ENCODE data around the gene TMEM196.

Gene TMEM196

DNA sequence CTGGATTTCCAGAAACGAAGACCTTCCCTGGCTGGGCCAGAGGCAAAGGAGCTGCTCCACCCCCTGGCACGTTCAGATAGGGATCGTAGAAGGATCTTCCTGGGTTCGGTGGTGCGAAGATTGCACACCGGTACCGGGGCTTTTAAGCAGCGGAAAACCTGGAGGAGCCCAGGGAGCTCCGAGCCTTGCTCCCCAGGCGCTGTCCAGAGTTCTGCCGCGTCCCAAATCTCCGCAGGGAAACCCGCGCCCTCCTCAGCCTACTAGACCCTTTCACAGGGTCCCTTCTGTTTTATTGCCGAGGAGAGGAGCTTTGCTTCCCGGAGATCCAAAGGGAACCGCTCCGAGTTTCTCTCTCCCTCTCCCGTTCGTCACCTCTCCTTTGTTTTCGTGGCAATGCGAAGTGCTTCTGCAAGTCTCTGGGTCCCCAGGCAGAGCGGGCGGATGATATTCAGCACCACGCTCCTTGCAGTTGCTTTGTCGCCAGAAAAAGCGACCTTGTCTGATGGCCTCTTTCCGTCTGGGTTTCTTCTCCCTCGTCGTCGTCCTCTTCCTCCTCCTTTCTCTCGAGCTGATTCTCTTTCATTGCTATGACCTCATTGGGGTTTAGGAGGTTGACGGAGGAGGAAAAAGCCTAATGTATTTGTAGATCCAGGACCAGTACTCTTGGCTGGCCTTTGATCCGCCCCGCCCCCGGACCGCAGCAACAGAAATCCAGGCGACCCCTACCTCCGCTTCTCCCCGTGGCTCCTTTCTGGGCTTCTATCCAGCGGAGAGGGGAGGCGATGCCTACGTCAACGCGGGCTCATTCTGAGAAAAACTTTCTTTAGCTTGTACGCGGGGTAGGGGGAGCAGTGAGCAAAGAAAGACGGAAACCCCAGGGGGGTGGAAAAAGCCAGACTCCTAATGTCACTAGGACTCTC is at the start of gene TMEM196:
TMEM196 (minus strand) TSS at position 777 of the 920 bp plus-strand sequence. CDS start 921 bp downstream, outside the sequence.
- no peak for DNase-seq

DNA sequence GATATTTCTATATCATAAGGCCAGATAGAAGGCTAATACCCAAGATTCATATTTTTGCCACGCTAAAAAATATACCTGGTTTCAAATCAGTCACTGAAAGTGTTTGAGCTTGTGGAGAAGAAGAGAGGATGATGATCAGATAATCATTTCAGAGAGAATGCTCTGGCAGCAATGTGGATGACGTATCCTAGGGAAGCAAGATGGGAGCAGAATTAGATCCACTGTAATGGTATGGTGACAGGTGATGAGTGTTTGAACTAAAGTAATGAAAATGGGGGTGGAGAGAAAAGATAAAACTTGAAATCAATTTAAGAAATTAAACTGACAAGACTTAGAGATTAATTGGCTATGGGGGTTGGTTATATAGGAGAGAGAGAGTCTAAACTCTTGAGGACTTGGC is 42.7 kb upstream of the TMEM196 start:
- DNase-seq, result no peak

DNA sequence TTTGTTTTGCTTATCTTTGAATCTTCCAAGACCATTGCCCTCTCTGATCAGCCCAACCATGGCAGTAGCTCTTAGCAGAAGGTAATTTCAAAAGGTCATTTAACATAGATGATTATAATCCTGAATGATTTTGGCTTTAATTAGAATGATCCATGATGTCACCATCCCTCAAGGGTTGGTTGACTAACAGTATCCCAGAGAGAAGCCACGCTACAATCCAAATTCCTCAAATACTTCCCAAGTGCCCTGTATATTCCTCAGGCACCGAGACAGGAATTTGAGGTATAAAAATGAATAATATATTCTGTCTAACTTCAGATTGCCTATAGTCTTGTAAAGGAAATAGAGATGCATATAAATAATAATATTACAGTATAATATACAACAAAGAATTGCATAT is 42.1 kb upstream of the TMEM196 start:
- DNase-seq, result no peak

DNA sequence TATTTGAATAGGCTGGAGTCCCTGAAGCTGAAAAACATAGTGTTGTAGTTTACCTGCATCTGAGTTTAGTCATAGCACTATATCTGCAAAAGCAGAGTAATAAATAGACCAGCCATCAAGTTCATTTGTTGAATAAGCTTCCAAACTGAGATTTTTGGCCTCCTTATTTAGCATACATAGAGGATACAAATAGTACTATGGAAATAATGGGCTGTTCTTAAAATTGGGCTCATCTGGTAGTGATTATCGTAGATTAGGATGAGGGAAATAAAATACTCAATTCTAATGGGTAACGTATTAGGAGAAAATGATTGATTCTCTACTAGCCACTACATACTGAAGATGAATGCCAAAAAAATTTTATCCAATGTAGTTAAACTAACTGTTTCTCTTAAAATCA is 41.4 kb upstream of the TMEM196 start:
- DNase-seq, result no peak

DNA sequence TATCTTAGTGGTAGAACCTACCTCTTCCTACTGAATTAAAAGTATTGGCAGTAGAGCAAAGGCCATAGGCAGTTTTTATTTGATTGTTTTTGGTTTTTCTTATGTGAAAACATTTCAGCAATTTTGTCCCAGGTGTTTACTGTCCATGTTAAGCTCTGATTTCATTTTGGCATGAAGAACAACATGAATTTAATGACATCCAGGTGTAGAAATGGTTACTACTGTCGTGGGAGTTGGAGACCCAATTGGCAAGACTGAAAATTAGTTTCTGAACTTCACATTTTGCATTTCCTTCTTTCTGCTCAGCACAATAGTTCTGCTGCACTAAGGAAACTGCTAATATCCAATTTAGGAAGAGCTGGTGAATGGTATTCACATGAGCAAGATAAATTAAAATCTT is 38.0 kb upstream of the TMEM196 start:
- DNase-seq, result no peak

DNA sequence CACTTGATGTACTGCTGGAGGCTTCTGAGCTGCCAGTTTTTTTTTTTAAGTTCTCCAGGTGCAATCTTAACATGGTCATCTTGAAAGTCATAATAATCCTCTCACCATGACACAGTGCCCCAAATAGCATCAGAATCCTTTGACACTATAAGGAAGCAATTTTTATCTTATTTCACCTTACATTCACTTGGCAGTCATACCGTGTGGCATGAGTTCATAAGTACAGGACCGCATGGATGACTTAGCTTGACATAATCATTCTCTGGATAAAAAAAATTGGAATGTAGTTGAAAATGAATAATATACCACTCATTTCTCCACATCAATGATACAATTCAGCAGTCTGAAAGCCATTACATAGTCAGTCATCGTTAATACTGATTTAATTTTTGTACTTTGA is 25.6 kb upstream of the TMEM196 start:
- DNase-seq, result no peak

DNA sequence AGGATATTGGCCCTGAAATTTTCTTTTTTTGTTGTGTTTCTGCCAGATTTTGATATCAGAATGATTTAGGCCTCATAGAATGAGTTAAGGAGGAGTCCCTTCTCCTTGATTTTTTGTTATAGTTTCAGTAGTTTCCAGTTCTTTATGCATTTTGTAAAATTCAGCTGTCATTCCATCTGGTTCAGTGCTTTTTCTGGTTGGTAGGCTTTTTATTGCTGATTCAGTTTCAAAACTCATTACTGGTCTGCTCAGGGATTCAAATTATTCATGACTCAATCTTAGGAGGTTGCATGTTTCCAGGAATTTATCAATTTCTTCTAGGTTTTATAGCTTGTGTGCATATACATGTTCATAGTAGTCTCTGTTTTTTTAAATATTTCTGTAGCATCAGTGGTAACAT is 10.1 kb upstream of the TMEM196 start:
- no peak for DNase-seq

DNA sequence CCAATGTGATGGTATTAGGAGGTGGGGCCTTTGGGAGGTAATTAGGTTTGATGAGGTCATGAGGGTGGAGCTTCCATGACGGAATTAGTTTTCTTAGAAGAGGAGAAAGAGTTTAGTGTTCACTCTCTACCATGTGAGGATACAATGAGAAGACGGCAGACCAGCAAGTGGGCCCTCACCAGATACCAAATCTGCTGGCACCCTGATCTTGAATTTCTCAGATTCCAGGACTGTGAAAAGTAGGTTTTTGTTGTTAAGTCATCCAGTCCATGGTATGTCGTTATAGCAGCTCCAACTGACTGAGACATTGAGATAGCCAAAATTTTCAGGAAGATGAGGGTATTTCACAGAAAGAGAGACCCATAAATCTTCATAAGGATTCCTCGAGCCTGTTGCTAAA is 3.6 kb upstream of the TMEM196 start:
- no peak for DNase-seq

DNA sequence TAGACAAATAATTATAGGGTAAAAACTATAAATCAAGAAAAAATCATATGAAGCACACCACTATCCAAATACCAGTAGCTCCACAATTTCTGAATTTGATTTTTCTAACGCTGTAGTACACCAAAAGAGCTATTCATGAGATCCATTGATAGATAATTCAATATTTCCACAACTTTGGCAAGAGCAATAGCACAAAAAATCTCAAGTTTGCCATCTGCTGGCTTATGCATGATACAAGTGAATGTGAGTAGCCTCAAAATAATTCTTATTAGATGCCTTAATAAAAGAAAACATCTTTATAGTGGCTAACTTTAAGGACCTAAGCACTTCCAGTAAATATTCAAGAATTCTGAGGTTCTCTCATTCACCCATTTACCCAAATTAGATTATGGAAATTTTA is 2.2 kb upstream of the TMEM196 start:
- no peak for DNase-seq

DNA sequence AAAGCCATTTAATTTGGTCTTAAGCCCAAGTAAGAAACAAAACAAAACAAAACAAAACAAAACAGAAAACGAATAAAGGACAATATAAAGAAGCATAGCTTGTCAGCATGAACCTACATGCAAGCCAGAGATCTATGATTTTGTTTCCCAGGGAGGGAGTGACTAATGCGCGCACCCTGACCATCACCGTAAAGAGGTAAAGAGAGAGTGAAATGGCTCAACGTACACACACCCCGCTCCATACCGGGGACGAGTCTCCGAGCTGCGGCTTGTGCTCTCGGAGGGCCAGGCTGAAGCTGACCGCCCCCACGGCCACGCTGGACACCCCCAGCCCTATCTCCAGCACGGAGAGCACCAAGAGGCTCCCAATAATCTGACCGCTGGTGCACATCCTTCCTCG is 1.1 kb downstream of the TMEM196 start:
- DNase-seq, result no peak

DNA sequence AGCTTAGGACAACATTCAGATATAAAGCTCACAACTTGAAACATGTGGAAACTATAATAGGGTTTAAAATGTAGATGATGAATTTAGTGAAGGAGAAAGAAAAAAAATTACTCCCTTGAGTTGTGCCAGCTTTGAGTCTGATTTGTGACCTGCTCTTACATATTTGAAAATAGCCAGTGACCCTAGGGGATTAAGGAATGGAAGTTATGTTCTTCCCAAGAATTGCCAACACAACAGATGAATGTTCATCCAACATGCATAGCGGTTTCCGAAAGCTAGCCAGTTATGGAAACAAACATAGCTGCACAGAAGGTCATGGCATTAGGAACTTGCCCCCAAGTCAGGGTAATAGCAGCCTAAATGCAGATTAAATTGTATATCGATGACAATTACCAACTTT is 10.8 kb downstream of the TMEM196 start:
- no peak for DNase-seq

DNA sequence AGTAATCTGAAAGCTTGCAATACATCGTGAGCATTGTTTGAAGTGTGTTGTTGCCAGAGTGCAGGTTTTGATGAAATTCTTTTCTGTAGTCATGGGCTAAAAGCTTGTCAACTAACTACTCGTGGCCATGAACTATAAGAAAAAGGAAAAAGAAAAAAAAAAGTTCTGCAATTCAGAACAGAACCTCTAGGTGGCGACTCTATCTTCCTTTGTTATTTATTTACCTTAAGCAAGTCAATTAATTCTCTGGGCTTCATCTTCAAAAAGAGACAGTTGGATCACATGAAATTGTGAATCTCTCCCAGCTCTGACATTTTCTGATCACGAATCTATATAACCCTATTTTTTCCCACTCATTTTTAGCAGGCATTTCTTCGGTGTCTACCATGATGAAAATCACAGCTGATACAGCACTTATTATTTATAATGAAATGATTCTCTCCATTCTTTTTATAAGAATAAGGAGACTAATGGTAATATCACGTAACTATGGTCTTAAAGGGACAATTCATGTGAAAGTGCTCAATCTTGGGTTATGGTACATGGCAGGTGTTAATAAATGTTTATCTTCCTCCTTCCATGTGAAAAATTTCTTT is 18.8 kb downstream of the TMEM196 start:
- no peak for DNase-seq

DNA sequence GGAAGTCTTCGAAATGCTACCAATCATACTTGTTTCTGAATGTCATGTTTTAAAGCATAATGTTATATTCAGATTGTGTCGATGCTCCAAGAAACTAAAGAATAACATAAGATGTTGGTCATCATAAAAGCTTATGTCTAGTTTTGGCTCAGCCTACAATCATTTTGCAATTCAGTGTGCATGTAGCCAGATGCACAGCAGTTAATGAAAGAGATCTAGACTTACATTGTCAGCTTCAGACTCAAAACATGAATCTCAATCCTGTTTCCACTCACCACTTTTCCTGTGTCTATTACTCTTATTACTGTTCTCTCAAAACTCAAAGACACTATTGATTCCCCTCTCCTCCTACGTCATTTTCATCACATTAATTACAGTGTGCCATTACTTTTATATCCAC is 21.4 kb downstream of the TMEM196 start:
- DNase-seq, result no peak

DNA sequence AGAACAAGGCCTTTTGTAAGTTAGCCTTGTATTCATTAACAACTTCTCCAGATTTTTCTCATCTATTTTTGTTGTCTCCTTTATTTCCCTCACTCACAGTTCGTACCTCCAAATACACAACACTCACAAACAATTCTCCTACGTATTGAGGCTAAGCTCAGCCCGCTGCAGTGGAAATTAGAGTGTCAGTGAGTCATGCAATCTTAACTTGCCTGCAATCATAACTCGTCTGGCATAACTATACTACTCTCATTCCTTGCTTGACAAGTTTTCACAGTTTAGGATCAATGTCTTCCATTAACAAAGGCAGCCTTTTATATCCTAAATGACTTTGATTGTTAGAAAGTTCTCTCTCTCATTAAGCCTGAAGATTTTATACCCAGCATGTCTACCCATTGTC is 23.8 kb downstream of the TMEM196 start:
- DNase-seq, result no peak

DNA sequence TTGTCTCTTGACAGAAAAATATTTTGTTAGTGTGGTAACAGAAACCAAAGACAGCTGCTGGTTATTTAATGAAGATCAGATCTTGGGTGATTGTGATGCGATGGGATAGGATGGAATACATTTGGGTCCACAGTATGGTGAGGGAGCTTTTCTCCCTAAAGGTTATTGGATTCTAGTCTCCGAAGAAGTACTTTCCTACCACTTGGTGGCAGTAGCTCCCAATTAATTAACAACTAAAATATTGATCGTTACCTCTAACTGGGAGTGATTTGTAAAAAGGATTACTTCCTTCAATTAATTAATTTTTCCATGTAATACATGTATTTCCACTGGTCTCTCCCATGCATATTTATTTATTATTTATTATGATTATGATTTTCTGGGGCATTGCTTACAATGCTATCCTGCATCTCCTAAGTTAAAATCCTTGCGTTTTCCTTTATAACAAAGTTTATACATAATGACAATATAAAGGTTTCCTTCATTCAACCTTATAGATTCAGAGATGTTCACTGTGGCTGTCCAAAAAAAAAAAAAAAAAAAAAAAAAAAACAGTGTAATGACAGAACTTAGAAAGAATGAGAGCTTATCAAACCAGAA is 25.6 kb downstream of the TMEM196 start:
- DNase-seq, result no peak

DNA sequence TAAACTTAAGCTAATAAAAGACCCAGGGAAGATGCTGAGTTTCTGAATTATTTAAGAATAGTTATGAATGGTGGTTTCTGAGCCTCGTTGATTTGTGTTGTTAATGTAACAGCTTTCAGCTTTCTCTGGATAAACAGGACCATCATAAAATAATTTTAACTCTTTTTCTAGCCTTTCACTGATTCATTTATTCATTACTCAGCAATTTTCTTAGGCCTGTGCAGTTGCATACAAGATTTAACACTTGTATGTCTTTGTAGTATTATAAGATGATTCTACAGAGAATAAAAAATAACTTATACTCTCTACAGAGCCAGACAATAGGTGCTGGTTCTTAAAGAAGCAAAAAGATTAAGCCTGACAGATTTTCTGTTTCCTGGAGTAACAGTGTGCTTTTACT is 29.3 kb downstream of the TMEM196 start:
- no peak for DNase-seq

DNA sequence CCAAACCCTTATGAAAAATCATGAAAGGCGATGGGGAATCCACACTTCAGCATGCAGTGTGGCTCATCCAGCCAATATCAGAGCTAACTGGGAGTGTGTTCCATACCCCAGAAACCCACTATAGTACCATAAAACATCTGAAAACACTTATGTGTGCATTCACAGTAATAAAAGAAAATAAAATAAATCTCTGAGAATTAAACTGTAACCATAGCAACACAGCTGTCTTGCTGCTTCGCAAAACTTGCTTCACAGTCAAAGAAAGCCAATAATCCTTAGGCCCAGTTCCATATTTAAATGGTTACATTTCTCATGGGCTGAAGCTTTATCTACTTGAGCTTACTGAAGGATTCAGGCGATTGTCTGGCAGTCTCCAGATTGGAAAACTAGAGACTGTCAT is 44.7 kb downstream of the TMEM196 start:
- DNase-seq, result no peak

DNA sequence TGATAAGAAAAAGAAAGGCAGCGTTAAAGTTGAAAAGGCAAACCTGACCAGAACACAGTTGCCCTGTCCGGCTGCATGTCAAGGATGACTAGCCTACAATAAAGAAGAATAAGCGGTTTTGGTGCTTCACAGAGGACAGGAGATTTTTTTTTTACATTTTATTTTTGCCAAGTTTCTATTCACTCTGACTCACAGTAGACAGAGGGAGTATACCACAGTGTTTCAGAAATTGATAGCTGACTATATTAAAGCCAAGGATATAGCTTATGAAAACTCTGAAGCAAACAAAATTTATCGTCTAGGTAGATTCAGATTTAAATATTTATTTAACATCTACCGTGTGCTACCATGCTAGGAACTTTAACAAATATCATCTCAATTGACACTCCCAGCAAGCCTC is 47.6 kb downstream of the TMEM196 start:
- DNase-seq, result no peak

DNA sequence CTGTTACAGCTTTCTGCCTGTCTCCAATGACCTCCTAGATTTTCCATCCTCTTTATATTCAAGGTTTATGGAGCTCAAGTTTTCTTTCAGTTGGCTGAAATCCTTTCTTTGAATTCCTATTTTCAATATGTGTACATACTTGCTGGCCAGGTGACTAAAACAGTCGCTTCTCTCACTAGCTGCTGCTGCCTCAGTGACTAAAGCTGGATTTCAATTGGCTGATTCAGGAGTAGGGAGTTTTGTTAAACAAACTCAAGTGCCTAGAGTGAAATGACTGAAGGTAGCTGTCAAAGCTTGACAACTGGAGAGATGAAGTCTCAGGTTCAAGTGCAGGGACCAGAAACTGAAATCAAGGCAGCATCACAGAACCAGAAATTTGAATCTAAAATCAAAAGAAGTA is 57.9 kb downstream of the TMEM196 start:
- DNase-seq, result no peak

DNA sequence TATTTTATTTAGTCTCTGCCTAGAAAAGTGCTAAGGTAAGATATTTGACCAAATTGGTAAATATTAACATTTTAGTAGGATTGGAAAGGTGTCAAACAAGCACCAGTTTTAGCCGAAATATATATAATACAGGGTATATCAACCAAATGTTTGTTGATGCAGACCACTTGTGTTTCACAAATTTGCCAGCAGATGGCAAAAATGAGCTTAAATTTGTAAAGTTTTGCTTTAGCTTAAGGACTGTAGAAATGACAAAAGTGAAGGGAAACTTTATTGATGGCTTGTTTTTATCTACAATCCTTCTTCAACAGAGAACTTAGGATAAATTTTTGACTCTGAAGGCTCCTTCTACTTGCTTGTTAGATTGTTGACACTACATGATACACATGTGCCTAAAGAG is 59.7 kb downstream of the TMEM196 start:
- peak; percentile 23 to 54 for DNase-seq

DNA sequence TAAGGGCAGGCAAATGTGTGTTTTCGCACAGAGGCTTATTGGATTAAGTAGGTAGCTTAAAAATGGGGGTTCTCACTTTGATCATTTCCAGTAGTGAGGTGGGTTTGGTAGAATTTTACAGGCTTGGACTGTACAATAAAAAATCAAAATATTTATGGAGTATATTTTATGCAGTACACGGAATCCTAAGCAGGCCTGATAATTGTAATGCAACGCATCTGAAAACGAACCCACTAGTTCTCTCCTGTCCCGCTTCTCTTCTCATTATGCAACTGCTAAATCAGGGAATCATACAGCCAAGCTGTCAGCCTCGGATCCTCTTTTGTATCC is 64.2 kb downstream of the TMEM196 start:
- no peak for DNase-seq

DNA sequence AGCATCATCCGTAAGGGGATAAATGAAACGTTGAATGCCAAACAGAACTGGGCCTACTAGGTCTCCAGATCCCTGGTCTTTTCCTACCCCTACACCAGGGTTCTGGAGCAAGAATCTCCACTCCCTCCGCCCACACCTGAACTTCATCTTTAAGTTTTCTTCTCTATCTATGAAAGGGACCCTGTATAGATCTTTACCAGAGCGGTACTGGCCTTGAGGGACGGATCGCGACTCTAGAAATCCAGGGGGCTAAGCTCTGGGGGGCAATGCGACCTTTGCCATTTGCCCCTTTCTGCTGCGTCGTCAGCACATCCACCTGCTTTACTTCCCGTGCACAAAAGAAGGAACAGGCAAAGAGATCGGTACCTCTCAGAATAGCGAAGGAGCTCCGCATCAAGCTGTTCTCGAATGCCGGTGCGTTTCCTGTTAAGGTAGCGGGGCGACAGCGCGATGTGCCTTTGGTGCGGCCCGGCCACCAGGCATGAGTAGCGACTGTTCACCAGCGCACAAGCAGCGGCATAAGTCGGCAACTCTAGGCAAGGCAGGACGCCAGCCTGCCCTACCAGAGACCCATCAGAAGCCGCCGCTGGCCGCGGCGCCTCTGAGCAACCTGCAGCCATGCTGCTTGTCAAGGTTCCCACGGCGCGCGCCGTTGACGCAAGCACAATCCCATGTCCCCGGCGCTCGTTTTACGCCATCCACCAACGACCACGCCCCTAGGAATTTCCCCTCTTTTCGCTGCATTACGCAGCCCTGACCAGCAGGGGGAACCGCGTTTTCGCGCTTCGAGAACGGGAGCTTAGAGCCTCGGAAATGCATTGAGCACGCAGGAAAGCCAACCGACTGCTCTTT is 64.8 kb downstream of the TMEM196 start, which contains the start of gene POLR1F:
POLR1F (minus strand) TSS at position 641 of the 852 bp plus-strand sequence; CDS start at position 620, 21 bp downstream.
- DNase-seq, result peak; percentile 90 to 94

DNA sequence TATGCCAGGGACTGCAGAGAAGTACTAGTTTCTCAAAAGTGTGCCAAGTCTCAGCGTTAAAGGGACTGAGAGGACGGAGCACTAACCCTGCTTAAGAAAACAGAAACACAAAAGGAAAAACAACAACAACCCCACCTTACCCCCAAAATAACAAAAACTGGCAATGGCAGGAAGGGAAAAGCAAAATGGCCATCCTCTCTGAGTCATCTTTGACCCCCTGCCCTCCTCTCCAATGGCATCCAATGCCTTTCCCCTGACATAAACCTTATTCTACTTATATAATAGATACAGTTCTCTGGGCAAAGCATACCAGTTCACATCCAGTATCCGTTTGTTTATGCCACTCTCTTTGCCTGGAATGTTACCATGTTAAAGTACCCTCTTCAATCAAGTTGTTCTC is 66.2 kb downstream of the TMEM196 start:
- no peak for DNase-seq

Data from stimulated activated CD4-positive, alpha-beta T cell treated with anti-CD3 and anti-CD28 coated beads, Interleukin-2, amount 100 ng/mL, for 24 hours (primary cell).